ENCODE results near the gene RNFT2.

The RNFT2 gene

GRCh38 chr12:116821291-116821690, 83.2 kb downstream of the RNFT2 start:
- no peak overlapping the region for H3K4me3 ChIP-seq (ENCODE audit: low read depth, low read length)

- H3K4me3 ChIP-seq (ENCODE audit: low read depth, low read length) = no peak overlapping the region
Measured at GRCh38 chr12:116827432-116827831, 89.3 kb downstream of the RNFT2 start.

- H3K4me3 ChIP-seq (ENCODE audit: low read depth, low read length) = no peak overlapping the region
Measured at GRCh38 chr12:116832353-116832752, 94.2 kb downstream of the RNFT2 start.

GRCh38 chr12:116833474-116833873, 95.4 kb downstream of the RNFT2 start:
- no peak overlapping the region for H3K4me3 ChIP-seq (ENCODE audit: low read depth, low read length)

- no peak overlapping the region for H3K4me3 ChIP-seq (ENCODE audit: low read depth, low read length)
Measured at GRCh38 chr12:116835484-116835883, 97.4 kb downstream of the RNFT2 start.

- no peak overlapping the region for H3K4me3 ChIP-seq (ENCODE audit: low read depth, low read length)
Measured at GRCh38 chr12:116837097-116837496, 99.0 kb downstream of the RNFT2 start.

- no peak overlapping the region for H3K4me3 ChIP-seq (ENCODE audit: low read depth, low read length)
Measured at GRCh38 chr12:116838365-116838764, 100.2 kb downstream of the RNFT2 start.

GRCh38 chr12:116839287-116839830, 101.2 kb downstream of the RNFT2 start:
- no peak overlapping the region for H3K4me3 ChIP-seq (ENCODE audit: low read depth, low read length)

- H3K4me3 ChIP-seq (ENCODE audit: low read depth, low read length) = no peak overlapping the region
Measured at GRCh38 chr12:116843085-116843484, 105.0 kb downstream of the RNFT2 start.

- H3K4me3 ChIP-seq (ENCODE audit: low read depth, low read length) = no peak overlapping the region
Measured at GRCh38 chr12:116849216-116849615, 111.1 kb downstream of the RNFT2 start.

GRCh38 chr12:116852303-116852702, 114.2 kb downstream of the RNFT2 start:
- no peak overlapping the region for H3K4me3 ChIP-seq (ENCODE audit: low read depth, low read length)

GRCh38 chr12:116853507-116853906, 115.4 kb downstream of the RNFT2 start:
- no peak overlapping the region for H3K4me3 ChIP-seq (ENCODE audit: low read depth, low read length)

- no peak overlapping the region for H3K4me3 ChIP-seq (ENCODE audit: low read depth, low read length)
Measured at GRCh38 chr12:116855744-116856470, 117.8 kb downstream of the RNFT2 start.

- no peak overlapping the region for H3K4me3 ChIP-seq (ENCODE audit: low read depth, low read length)
Measured at GRCh38 chr12:116856729-116857128, 118.6 kb downstream of the RNFT2 start.

GRCh38 chr12:116859079-116859478, 121.0 kb downstream of the RNFT2 start:
- H3K4me3 ChIP-seq (ENCODE audit: low read depth, low read length) = no peak overlapping the region

- H3K4me3 ChIP-seq (ENCODE audit: low read depth, low read length) = no peak overlapping the region
Measured at GRCh38 chr12:116860263-116860662, 122.1 kb downstream of the RNFT2 start.

- H3K4me3 ChIP-seq (ENCODE audit: low read depth, low read length) = no peak overlapping the region
Measured at GRCh38 chr12:116861320-116861719, 123.2 kb downstream of the RNFT2 start.

- H3K4me3 ChIP-seq (ENCODE audit: low read depth, low read length) = no peak overlapping the region
Measured at GRCh38 chr12:116862167-116862566, 124.1 kb downstream of the RNFT2 start.

- no peak overlapping the region for H3K4me3 ChIP-seq (ENCODE audit: low read depth, low read length)
Measured at GRCh38 chr12:116863275-116863767, 125.2 kb downstream of the RNFT2 start.

- H3K4me3 ChIP-seq (ENCODE audit: low read depth, low read length) = no peak overlapping the region
Measured at GRCh38 chr12:116864371-116865160, 126.5 kb downstream of the RNFT2 start.

GRCh38 chr12:116867523-116867922, 129.4 kb downstream of the RNFT2 start:
- H3K4me3 ChIP-seq (ENCODE audit: low read depth, low read length) = no peak overlapping the region

- H3K4me3 ChIP-seq (ENCODE audit: low read depth, low read length) = no peak overlapping the region
Measured at GRCh38 chr12:116870306-116870705, 132.2 kb downstream of the RNFT2 start.

Data from iPS-11a (cell line).